Muscle of arm (tissue), 12 donors: Measurements from ENCODE around the gene MMADHC. TPM values are rescaled to one million over a fixed set of nuclear protein-coding genes. Genes with fewer than 3 reads are reported as not detected.
"Not testable (repeated sequence)": the region's sequence is repeated elsewhere in the genome, so short reads cannot be mapped to it uniquely, and the experiment has no call there.

ENCODE experiments used
- DNase-seq: peaks from one replicate; pipeline ENCODE4 v3.0.0-alpha.2; 2013
- polyA plus RNA-seq, 12 donors: library from polyadenylated mRNA; unstranded; fragments of 120-200 nt; gene quantifications; one replicate each; pipeline ENCODE4 v1.2.1, GENCODE V29; 2013; ENCODE audit not compliant: insufficient read length in 12 of 12

MMADHC gene
- polyA plus RNA-seq, 12 donors: 68.1 to 132 (median 114) TPM; not detected in 1

DNA sequence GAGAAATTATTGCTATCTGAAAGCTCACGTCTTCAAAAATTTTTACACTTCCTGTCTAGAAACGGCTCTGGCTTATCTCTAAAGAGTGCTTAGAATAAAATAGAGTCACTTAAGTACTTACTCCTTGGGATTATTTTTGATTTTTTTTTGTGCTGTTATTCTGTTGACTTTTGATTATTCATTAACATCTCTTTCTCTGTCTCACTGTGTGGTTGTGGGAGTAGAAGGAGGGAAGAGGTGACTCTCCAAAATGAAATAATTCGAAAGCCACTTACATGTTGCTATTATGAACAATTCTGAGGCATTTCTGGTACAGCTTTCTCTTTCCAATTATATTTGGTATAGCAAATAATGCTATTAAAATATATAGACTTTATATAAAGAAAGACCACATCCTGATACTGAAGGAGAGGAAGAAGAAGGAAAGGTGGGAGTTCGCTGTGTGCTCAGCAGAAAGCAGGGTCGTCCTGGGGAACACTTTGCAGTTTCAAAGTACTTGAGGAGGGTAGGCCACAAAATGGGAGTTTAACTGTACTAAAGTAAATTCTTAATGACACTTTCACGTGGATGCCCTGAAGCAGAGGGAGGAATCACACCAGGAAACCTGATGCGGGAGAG lies 9.6 kb upstream of the MMADHC start:
- no peak for DNase-seq

DNA sequence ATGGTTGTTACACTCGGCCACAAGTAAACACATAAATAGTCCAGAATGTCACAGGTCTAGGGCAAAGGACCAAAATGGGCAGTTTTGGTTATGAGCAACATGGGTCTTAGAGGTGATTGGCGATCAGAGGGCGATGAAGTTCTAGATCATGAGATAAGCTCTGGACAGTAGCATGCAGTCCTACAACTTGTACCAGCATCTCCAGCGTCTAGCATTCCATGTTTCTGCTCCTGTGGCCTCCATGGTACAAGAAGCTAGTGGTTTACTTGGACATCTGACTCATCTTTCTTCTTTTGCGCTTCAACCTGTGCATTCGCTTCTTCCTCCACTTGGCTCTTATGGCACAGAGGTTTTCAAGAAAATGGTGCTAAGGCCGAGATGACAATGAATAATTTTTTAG lies 8.9 kb upstream of the MMADHC start:
- DNase-seq: no peak

DNA sequence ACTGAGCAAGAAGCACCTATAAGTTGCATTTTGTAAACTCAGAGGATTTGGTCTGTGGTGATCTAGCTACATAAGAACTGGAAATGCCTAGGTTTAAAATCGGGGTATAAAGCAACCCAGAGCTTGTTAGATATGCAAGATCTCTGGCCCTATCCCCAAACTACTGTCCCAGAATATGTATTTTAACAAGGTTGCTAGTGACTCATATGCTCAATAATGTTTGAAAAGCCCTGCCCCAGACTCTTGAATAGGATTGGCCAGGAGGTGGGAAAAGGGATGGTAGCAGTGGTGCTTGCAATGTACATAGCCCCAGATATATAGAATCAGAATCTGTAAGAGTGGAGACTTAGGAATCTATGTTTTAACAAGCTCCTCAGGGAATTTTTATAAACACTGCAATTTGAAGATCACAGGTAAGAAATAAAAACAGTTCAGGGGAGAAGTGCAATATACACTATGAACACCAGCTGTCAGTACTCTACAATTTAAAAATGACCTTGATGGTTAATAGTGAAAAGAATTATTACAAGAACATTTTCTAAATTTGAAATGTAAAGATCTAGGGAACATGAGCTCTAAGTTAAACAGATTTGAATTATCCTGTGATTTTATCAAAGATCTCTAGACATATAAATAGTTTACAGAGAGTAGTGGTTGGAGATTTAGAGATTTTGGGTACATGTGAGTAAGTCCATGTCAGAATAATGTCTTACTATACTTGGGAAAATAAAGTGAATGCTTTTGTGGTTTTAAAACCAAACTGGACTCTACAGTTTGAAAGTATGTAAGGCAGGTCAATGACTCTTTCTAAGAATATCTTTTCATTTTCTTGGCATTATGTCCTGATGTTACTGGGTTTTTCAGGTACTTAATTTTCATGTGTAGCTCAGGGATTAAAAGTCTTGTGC lies 7.7 kb upstream of the MMADHC start:
- DNase-seq: no peak

DNA sequence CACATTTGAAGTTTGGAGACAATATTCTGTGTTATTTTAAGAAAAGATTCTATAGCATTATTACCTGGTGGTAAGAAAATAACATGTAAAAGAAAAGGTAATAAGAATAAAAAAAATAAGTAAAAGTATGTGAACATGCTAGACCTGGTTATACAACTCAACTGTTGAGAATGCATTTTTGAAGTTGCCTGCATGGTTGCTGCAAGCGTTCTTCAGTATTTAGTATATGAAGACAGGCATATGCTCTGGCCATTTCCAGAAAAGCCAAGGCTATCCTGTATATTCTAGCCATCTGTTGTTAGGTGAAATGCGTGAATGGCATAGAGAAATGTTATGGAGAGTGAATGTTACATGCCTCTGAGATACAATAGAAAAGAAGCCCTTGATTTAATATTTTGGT lies 6.8 kb upstream of the MMADHC start:
- DNase-seq: no peak

DNA sequence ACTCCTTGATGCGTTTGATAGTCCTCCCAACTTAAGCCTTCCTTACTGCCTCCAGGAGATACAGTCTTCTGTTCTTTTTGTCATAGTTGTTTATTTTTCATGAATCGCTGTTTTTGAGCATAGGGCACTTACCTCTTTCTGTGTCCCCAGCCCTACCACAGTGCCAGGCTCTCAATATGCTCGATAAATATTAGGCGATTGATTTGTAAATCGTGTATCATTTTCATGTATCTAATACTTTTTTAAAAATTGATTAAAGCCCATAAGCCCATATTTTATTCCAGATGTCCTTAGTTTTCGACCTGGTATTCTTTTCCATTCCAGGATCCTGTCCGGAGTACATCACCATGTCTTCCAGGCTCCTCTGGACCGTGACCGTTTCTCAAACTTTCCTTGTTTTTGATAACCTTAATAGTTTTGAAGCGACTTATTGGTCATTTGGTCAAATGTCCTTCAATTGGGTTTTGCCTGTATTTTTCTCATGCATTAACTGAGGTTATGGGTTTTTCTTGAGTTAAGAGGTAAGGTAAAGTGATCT lies 444 bp upstream of the MMADHC start:
- no peak for DNase-seq

DNA sequence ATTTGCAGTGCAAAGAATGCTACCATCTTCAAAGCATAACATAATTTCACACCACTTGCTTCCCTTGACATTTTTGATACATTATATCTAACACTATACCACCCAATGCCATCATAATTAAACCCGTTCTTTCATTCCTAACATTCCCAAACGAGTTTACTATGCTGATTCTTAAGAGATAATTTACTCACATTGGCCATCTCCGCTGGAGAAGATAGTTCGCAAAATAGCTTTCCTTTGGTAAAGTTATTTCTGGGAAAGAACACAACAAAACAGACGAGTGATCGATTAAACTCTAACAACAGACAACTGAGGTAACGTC lies 716 bp downstream of the MMADHC start:
- DNase-seq: no peak

DNA sequence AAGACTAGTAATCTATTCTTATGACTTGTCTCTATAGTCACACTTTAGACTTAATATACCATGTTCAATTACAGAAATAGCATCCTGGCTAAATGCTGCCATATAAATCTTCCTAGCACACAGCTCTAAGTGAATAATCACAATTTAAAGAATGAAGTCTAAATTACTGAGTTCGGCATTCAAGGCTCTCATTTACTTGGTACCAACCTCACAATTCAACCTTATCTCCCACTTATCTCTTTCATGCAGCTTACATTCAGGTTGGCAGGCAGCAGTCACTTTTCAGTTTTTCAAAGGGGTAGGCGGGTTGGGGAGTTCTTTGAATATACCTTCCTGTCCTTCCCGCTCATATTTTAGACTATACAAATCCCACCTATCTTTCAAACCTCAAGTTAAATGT lies 1.5 kb downstream of the MMADHC start:
- no peak for DNase-seq

DNA sequence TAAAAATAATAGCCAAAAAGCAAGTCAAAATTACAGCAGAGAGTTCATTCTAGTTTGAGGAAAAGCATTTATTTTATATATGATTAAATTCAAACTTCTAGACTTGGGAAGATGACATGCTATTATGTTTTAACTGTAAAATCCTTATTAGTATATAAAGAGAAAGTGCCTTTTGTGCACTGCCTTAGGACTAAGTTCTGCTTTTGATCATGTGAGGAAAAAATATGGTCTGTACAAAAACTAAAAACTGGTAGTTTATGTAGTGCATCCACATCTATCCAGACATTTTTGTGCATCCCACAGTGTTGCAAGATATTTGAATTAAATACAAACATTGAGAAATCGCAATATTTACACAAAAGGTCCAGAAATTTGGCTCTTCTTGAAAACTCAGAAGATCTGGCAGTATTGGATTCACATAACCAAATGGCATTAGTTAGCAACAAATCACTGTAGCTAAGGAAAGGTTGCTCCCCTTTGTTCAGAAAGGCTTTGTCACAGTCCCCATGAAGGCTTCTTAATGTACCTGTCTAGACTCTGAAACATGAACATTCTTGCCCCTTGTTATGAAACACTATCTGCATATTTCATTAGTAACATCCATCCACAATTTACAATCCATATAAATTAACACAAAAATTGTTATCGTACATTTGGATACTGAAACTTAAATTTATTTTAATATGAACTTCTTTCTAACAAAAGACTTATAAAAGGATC lies 2.2 kb downstream of the MMADHC start:
- DNase-seq: no peak

DNA sequence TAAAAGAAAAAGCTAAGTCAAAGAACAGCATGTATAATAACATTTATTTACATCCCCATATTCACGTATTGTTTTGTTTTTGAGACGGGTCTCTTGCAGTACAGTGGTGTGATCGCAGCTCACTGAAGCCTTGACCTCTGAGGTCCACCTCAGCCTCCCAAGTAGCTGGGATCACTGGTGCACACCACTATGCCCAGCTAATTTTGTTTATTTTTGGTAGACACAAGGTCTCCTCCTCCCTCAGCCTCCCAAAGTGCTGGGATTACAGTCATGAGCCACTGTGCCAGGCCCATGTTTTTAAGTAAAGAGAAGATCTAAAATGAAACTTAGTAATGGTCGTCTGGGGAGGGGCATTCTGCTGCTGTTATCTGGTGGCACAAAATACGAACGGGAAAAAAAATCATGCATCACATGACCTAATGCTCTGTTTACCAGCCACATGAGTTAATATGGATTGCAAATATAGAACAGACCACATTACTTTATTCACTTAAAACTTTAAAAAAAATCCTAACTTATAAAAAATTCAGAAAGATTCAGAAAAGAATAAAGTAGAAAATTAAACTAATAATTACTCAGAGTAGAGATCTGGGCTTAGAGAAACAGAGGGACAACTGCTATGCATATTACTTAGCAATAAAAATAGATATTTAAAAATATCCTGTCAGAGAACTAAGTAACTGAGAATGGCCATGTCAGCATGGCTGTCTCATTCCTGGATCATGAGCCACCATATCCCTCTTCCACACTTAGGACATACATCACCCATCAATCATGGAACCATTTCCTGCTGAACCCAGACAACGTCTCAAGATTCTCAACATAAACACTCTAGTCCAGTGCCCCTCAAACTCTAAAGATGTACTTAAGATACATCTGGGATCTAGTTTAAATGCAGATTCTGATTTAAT lies 7.3 kb downstream of the MMADHC start:
- no peak for DNase-seq

DNA sequence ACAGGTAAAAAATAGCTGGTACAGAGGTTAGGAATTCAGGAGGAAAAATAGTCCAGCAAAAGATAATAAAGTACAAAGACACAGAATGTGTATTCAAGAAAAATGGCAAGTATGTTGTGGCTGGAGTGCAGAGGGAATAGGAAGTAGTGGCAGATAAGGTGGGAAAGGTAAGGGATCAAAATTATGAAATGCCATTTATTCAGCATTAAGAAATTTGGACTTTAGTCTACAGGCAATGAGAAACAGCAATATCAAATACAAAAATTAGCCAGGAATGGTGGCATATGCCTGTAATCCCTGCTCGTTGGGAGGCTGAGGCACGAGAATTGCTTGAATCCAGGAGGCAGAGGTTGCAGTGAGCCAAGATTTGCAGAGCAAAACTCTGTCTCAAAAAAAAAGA lies 10.3 kb downstream of the MMADHC start:
- DNase-seq: no peak

DNA sequence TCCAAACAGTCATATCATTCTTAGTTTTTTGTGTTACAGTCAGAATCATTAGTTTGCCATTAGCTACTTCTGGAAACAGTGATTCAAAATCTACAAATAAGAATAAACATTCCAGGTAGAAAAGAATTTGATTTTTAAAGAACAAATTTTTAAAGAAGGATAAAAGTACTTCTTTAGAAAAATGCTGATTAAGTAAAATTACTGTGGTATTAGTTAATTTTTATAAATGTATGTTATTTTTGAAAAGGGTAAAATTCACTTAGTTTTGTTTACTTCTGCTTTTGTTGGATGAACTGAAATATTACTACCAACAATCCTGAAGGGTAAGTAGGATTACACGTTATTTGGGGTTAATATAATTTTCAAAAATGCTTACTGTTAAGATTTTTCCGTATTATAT lies 11.8 kb downstream of the MMADHC start:
- no peak for DNase-seq

DNA sequence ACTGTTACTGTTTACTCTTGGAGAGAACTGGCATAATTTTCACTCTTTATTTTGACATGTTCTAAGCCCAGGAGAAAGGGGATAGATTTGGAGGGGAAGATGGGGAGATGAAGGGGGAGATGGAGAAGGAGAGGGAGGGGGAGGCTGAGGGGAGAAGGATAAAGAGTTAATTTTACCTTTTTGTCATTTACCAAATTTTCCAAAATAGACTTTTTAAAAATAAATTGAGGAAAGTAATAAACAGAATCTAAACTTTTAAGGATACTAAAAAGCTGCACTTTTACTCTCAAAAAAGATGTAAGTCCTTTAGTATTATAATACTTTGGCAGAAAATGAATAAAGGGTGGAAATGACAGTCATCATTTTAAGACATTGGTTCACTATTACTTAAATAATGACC lies 12.3 kb downstream of the MMADHC start:
- no peak for DNase-seq

DNA sequence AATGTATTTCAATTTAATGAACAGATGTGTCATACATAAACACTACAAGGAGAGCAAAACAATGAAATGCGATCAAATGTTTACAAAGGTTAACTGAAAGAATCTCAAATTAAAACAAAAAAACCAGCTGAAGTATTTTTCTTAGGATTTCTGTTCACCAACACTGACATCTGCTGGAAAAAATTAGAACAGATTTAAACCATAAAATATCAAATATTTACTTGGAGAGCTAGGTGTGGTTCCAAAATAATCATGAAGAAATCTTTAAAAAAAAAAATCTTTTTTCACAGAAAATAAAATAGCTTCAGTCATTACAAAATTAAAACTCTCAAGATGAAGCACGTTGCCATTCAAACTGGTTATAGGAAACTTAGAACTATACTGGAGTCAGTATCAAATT lies 13.8 kb downstream of the MMADHC start:
- no peak for DNase-seq

DNA sequence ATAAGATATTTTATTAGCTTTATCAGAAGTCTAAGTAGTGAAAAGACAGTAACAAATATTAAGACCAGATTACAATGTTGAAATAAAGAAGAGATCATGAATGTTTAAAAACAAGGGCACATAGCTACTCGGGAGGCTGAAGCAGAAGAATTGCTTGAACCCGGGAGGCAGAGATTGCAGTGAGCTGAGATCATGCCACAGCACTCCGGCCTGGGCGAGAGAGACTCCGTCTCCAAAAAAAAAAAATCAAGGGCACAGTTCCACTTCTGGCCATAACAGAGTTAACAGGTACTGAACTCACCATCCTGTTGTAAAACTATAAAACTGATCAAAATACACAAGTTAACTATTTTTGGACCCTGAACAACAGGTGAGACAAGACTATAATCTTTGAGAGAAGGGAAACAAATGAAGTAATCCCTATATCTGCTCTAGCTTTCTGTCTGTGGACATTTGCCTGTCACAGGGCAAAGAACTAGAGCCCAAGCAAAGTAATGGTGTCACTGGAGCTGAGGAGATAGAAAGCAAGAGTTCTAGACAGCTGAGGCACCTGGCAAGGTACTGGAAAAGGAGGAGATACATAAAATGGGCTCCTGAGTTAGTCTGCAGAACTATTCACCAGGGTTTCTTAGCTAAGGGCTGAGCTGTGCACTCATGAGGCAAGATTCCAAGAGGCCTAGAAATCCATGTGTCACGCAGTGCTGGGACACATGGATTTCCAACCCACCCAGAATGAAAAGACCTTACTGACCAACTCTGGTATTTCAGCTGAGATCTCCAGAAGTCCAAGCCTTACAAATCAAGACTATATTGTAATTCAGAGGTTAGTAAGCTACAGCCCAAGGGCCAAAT lies 15.2 kb downstream of the MMADHC start:
- DNase-seq: no peak

DNA sequence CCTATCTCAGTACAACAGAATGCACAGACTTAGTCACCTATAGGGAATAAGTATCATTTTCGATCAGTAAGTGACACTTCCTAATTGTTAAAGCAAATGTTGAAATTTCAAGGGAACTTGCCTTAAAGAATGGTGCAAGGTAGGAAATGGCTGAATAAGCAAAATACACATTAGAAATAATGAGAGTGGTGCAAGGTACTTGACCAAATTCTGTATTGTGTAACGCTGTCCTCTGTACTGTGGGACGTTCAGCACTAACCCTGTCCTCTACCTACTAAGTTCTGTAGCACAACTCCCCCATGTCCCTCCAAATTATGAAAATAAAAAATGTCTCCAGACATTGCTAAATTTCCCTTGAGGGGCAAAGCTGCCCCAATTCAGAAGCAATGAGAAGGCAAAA lies 19.4 kb downstream of the MMADHC start:
- DNase-seq: no peak

DNA sequence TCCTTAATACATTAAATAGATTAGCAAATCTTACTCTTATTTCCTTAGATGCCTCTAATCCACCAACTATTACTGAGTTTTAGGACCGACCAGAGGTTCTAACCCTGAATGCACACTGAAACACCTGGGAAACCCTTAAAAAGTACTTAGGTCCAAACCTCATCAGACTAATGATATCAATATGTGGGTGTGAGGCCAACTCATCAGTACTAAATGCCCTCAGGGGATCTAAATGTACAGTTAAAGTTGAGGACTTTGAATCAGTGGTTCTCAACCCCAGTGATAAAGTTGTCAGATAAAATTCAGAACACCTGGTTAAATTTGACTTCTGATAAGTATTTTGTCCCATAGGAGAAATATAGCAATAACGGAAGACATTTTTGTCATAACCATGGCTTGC lies 20.9 kb downstream of the MMADHC start:
- DNase-seq: no peak

DNA sequence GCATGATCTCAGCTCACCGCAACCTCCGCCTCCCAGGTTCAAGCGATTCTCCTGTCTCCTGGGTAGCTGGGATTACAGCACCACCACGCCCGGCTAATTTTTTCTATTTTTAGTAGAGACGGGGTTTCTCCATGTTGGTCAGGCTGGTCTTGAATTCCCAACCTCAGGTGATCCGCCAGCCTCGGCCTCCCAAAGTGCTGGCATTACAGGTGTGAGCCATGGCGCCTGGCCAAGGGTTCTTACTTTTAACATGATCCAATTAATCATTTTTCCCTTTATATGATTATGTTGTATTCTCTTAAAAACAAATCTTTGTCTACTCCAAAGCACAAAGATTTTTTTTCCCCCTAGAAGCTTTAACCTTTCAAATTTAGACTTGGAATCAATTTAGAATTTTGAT lies 21.9 kb downstream of the MMADHC start:
- DNase-seq: not testable (repeated sequence)

DNA sequence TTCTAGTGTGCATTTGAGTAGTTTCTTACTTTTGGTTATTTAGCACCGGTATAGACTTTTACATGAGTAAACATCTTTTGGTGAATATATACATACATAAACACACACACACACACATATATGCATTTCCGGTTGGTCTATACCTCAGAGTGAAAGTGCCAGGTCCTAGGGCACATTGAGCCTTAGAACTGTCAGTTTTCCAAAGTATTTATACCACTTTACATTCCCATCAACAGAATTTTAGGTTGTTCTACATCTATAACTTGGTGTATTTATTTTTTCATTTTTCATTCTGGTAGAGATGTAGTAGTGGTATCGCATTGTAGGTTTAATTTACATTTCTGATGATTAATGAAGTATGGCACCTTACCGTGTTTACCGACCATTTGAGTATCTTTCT lies 22.6 kb downstream of the MMADHC start:
- no peak for DNase-seq

DNA sequence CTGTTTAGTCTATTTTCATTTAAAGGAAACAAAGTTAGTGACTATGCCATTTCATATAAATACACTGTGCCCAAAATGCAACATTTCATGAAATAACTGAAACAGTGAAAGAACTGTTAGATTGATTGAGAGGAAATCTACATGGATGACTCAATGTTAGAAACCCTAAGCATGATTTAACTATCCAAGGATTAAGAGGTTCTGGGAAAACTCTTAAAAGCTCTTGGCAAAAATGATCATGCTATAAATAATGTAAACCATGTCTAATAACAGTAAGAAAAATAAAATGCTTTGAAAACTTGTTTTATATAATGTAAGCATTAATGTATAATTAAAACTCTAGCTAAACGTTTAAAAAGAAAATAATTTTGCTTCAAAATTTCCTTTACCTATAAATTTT lies 23.5 kb downstream of the MMADHC start:
- no peak for DNase-seq

DNA sequence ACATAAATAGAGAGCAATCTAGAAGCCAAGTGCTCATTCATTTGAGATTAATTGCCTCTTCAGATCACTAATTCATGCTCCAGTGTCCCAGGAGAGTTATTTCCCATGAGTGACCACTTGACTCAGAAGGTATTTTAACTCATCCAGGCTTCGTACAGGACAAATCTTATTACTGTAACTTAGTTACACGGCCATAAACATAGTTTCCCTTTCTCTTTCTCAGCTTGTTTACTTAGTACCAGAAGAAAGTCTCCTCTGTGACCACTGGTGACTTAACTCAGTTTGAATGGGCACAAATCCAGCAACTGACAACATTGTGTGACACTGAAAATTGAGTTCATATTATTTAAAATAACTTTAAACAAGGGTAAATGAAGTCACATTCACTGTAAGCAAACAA lies 25.3 kb downstream of the MMADHC start:
- no peak for DNase-seq
